Activated T-helper 1 cell treated with anti-CD3 and anti-CD28 coated beads, Interleukin-2, amount 50 U/mL, for 16 hours (primary cell): ENCODE data around the gene TCP1.
"Not testable (repeated sequence)": the region's sequence is repeated elsewhere in the genome, so short reads cannot be mapped to it uniquely, and the experiment has no call there.

Experiments
- DNase-seq, 2 donors: peaks; one replicate each; pipeline ENCODE4 v3.0.0-alpha.2; 2020; ENCODE audit warnings: low read depth in 1 of 2, low spot score in 1 of 2

The TCP1 gene

DNA sequence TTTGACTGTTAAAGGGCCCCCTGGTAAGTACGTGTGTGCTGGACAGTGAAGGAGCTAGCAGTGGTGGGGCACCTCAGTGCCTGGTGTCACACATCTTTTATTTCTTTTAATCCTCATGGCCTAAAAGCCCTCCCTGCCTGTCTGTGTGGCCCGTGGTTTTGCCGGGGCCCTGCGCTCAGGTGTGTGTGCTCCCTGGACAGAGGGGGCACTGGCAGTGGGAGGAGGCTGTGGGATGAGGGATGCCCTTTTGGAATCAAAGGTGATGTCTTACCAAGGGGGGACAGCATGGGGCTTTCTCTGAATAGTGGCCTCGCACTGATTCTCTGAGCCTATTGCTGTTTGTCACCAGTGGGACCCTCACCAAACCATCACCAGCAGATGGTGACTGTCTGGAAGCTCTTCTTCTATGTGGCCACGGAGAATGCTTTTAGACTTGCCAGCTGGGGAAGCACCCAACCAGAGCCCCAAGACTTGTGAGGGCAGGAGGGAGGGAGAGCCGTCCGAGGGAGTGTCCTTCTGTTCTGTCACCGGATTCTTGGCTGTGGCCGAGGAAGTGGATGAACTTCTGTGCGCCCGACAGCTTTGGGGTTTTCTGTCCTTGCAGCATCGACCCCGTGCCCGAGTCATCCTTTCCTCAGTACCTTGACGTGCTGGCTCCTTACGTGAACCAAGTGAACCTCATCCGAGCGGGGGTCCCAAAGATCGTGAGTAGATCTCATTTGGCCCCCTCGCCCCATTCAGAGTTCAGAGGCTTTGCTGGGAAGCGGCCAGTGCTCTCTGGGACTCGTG lies 28.7 kb upstream of the TCP1 start:
- no peak for DNase-seq

DNA sequence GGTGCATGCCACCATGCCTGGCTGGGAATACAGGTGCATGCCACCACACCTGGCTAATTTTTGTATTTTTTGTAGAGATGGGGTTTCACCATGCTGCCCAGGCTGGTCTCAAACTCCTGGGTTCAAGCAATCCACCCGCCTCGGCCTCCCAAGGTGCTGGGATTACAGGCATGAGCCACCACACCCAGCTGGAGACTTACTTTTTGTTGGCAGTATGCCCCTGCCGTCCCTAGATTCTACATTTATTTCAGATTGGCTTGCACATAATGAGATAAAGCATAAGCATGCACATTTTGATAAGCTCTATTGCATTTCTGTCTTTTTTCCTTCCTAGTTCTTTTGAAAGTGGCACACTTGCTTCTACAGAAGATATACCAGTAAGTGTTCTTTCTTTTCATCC lies 27.4 kb upstream of the TCP1 start:
- not testable (repeated sequence) for DNase-seq

DNA sequence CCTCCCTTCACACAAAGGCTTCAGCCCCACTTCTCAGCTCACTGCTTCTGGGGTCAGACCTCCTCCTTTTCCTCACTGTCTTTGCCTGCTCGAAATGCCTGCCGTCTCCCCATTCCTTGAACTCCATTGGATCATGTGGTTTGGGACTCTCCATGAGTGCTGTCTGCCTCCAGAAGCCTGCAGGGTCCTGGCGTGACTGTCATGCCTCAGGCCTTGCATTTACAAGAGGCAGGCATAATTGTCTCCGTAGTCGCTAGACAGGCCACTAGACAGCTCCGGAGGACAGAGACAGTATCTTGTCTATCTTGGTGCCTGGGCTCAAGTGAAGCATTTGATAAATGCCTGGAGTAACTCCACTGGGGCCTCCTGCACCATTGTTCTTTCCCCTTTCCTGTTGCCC lies 26.0 kb upstream of the TCP1 start:
- DNase-seq = no peak

DNA sequence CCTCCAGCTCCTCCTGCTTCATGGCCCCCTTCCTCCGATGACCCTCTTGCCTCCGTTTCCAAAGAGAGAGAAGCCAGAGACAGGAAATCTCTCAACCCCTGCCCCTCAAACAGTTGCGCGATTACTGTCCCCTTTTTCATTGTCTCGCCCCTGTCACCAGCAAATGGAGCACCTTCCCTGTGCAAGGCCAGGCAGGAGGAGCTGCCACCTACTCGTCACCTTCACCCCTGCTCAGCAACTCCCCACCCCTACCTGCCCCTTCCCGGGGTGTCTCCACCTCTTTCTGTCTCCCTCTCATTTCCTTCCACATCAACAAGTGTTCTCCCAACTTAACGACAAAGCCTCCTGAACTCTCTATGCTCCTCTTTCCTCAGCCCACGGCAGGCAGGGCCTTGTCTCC lies 24.4 kb upstream of the TCP1 start:
- no peak for DNase-seq

DNA sequence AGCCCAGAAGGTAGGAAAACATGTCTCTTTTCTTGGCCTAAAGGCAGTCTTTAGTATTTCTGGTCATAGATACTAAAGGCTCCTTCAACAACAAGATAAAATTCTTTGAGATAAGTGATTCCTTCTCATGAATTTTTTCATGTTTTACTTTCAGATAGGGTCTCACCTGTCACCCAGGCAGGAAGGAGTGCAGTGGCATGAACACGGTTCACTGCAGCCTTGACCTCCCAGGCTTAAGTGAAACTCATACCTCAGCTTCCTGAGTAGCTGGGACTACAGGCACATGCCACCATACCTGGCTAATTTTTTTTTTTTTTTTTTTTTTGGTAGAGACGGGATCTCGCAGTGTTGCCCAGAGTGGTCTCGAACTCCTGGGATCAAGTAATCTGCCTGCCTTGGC lies 19.7 kb upstream of the TCP1 start:
- DNase-seq = no peak

DNA sequence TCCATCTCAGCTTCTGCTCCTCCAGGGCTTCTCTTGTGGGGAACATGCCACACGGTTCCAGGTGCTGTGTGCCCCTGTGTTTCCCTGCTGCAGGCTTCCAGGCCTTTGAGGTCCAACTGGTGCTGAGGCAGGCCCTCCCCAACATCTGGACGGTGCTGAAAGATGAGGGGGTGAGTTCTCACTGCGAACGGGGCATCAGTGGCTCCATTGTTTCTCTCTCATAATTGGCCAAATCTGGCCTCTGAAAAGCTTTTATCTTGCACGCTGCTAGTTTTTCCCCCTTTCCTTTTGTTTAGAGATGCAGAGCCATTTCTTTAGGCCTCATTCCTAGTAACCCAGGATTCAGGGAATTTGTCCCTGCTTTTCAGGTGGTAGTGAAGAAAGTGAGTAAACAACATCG lies 19.2 kb upstream of the TCP1 start:
- no peak for DNase-seq

DNA sequence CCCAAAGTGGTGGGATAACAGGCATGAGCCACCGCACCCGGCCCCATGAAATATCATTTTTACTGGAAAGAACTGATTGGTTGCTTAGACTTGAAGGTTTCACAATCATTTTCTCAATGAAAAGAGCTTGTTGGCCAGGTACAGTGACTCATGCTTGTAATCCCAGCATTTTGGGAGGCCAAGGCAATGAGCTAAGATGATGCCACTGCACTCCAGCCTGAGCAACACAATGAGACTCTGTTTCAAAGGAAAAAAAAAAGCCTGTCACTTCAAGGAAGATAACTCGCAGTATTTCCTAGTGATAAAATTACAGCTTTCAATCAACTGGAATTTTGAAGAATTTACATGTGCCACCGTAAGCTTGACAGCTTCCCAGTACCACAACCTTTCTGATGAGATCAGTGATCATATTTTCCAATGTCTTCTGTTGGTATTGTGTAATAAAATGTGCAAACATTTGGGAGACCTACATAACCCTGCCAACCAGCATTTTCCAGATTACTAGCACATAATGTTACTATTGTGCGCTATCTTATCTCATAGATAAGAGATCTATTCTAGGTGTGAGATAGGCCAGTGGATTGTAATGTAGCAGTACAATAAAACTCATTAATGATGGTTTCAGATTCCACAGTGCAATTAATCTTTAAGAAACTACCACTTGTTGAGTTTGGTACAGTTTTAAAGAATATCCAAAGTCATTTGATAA lies 17.9 kb upstream of the TCP1 start:
- DNase-seq = no peak

DNA sequence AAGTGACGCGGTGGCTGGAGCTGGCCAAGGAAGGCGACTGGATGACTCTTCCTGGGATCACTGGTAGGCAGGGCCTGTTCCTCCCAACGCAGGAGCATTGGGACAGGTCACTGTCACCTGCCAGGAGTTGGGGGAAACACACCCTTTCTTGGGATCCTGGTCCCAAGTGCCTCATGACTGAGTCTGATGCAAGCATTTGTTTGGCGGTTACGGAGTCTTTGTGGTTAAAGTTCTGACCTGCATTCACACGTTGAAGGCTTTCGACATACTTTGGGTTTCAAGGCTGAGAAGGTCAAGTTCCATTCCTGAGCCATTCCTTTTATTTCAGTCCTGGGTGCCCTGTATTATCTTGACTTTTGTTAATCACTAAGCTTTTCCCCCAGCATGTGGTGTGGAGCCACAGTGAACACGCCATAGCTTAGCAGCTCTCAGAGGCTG lies 16.6 kb upstream of the TCP1 start:
- no peak for DNase-seq

DNA sequence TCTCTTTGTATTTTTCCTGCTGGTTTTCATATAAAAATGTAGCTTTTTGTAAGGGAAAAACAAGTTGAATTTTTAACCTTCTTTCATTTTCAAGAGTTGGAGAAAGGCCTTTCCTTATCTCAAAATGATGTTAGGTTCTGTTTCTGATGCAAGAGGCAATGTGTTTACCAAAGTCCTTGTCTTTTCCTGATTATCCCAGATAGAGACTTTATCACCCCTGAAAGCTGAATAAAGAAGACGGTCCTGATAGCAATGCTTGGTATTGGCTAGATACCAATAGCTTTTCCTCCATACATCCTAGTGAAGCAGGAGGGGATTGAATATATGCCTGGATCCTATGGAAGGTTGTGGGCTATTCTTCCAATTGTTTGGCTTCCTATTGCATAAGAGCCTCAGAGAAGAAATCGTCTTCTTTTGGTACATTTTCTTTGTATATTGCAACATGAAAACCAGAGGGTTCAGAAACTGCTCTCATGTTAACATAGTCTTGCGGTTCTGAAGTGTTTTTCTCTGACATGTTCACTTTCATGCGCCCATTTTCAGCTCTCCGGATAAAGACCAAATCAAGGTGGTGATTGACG lies 16.1 kb upstream of the TCP1 start:
- DNase-seq = no peak

DNA sequence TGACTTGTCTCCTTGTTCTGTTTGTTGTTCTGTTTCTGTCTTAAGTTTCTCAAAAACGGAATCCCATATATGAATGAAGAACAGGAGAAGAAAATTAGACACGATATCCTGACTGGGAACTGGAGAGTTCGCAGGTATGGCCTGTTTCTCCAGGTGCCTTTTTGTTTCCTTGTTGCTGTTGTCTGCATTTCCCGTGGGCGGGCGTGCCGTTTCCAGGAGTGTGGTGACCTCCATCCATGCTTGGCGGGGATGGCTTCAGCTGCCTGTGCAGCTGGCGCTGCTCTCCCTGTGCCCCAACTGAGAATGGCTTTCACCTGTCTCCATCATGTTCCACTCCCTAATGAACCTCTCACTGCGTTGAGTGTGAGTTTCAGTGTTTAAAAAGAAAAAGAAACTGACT lies 15.1 kb upstream of the TCP1 start:
- no peak for DNase-seq

DNA sequence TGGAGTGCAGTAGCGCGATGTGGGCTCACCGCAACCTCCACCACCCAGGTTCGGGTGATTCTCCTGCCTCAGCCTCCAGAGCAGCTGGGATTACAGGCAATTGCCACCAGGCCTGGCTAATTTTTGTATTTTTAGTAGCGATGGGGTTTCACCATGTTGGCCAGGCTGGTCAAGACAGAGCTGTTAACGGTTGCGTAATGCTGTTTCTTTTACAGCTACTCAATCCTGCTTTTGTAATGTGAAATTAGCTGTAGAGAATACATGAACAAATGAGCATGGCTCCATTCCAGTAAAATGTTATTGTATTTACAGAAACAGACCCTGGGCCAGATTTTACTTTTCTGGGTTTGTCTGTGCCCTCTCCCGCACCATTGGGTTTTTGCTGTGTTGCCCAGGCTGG lies 12.5 kb upstream of the TCP1 start:
- DNase-seq = no peak

DNA sequence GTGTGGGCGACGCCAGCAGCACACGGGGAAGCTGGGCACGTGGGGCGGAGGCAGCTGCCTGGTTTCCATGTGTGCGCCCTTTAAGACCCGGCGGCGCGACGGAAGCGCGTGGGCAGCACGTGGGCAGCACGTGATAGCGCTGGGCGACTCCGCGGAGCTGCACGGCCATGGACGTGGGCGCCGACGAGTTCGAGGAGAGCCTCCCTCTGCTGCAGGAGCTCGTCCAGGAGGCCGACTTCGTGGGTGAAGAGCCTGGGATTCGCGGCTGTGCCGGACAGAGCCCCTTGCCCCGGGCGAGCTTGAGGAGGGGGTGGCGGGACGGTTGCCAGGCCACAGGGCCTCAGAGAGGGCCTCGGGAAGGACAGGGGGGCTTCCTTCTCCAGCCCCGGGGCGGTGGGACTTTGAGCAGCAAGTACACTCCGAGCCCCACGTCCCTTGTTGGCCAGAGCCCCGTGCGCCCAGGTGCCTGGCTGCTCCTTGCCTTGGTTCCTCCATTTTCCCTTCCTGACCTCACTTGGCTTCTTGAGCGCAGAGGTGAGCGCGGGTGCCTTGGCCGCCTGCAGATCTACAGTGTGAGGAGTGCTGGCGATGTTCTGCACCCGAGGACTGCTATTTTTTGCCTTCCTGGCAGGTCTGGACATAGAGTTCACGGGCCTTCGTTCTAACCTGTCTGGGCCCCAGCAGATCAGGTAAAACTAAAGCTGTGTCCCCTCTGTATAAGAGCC lies 10.9 kb upstream of the TCP1 start, which contains the start of gene PNLDC1:
PNLDC1 (plus strand) TSS at position 136 of the 725 bp plus-strand sequence; CDS start at position 168, 32 bp downstream.
- DNase-seq = no peak

DNA sequence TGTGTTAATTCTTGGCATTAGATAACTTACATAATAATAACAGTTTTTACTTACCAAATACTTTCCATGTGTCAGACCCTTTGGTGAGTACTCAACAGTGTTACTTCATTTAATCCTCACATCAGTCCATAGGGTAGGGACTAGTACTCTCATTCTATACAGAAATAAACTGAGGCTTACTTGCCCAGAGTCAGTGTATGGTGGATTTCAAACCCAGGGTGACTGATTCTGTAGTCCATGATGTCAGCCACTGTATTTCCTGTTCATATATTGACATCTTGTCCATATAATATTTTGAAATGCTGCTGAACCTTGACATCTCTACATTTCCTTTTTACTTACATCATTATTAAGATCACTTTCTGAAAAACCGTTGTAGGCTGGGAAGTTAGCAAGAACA lies 8.2 kb upstream of the TCP1 start:
- no peak for DNase-seq

DNA sequence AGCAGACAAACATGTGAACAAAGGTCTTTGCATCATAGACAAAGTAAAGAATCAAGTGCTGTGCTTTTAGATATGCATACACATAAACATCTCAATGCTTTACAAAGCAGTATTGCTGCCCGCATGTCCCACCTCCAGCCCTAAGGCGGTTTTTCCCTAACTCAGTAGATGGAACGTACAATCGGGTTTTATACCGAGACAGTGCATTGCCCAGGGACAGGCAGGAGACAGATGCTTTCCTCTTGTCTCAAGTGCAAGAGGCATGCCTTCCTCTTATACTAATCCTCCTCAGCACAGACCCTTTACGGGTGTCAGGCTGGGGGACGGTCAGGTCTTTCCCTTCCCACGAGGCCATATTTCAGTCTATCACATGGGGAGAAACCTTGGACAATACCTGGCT lies 5.6 kb upstream of the TCP1 start:
- not testable (repeated sequence) for DNase-seq

DNA sequence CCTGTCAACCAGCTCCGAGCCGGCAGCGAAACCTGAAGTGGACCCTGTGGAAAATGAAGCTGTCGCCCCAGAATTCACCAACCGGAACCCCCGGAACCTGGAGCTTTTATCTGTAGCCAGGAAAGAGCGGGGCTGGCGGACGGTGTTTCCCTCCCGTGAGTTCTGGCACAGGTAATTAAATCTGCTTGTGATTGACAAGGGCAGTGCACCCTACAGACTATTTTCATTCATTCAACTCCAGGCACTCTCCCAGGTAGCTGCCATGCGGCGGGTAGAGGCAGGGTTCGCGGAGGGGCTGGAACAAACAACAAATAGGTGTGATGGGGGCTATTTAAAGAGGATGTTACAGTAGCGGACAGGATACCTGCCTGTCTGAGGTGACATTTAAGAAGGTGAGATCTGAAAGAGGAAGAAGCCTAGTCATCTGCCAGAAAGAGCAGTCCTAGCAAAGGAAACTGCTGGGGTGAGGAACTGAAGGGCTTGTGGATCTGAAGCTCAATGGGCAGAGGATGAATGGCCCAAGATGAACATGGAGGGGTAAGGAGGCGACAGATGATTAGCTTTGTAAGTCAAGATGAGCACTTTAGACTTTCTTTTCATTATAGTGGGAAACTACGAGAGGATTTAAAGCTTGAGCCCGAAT lies 1.7 kb upstream of the TCP1 start:
- DNase-seq = peak in 1 of 2 donors; percentile 9

DNA sequence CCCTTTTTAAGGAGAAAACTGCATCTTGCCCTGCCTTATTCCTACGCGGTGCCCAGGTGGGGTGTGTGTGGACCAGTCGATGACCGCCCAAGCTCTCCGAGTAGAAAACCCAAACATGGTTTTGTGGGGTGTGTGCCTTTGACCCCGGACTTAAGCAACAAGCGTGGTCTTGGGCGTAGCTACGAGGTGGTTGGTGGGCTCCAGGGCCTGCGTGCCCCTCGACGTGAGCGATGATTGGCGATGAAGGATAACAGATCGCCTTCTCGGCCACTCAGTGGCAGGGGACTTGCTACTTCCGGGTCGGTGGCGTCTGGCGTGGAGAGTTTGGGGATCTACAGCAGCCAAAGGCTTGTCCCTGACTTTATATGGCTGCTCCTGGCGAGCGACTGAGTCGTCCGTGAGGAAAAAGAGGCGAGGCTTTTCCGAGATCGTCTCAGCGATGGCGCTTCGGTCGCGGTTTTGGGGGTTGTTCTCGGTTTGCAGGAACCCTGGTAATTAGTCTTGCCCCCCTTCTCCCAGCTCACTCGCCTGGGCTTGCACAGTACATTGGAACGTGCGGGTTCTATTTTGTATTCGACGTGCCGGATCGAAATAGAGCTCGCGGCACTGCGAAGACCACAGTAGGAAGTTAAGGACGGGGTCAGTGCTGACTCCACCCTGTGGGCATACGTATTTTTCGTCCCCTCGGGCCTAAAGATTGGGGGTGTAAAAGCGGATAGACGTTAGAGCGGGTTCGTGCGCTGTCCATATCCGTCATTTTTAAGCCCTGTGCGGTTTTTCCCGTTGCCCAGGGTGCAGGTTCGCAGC lies 950 bp upstream of the TCP1 start, which contains the start of gene MRPL18:
MRPL18 (plus strand) TSS at position 319 of the 807 bp plus-strand sequence; CDS start at position 440, 121 bp downstream.
- peak; percentile 74 to 80 for DNase-seq

DNA sequence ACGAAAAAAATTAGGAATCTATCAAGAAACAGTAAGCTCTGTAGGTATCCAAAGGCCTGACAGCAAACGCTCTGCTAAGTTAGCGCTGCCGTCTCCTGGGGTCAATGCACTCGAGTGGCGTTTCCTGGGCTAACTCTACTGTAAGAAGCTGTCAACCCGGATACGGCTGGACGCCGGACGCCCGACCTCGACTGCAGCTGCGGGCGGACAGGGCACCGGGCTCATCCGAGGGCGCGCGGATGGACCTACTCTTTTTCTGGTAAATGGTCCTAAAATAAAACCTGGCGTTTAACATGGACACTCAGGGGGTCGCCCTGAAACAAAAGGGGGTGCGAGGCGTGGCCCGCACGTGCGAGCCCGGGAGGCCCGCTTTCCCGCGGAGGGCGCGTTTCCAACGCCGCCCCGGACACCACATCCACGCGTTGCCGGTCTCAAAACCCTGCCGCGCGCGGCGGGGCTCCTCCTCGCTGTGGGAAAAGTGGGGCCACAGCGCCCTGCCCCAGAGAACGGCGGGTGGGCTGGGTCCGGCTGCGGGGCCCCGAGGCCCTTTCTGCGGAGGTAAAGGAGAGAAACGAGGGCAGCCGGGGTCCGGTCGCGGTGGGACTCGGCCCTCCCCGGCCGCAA lies 537 bp downstream of the TCP1 start:
- peak in 1 of 2 donors; percentile 4 for DNase-seq

DNA sequence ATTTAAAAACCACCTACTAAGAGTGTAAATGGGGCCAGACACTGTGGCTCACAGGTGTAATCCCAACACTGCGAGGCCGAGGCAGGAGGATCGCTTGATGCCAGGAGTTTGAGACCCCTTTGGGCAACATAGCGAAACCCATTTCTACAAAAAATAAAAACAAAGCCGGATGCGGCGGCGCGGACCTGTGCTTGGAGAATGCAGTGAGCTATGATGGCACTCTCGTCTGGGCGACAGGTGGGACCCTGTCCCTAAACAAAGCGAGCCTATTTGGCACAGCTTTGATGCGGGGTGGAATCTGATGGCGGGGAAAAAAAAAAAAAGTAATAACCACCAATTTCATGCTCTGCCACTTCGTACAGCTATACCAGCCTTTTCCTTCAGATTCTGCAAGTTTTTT lies 1.1 kb downstream of the TCP1 start:
- no peak for DNase-seq

DNA sequence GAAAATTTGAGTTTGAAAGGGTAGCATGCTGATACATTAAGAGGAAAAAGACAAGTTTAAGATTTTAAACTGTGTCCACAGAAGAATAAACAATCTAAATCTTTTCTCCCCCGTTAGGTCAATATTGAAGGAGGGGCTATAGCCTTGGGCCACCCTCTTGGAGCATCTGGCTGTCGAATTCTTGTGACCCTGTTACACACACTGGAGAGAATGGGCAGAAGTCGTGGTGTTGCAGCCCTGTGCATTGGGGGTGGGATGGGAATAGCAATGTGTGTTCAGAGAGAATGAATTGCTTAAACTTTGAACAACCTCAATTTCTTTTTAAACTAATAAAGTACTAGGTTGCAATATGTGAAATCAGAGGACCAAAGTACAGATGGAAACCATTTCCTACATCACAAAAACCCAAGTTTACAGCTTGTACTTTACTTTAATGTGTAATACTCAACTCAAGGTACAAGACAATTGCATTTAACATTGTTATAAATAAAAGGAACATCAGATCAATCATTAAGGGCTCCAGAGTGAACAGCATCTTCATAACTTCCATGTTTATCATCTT lies 10.8 kb downstream of the TCP1 start:
- no peak for DNase-seq
